Stromal cell of bone marrow (primary cell): ENCODE measurements around the gene RTL10.

Experiments
- DNase-seq: peaks from one replicate; pipeline ENCODE4 v3.0.0-alpha.2; 2012; ENCODE audit warnings: low read depth

The RTL10 gene

GRCh38 chr22:19863571-19863970 is 8.9 kb upstream of the RTL10 start:
- no peak for DNase-seq

DNA sequence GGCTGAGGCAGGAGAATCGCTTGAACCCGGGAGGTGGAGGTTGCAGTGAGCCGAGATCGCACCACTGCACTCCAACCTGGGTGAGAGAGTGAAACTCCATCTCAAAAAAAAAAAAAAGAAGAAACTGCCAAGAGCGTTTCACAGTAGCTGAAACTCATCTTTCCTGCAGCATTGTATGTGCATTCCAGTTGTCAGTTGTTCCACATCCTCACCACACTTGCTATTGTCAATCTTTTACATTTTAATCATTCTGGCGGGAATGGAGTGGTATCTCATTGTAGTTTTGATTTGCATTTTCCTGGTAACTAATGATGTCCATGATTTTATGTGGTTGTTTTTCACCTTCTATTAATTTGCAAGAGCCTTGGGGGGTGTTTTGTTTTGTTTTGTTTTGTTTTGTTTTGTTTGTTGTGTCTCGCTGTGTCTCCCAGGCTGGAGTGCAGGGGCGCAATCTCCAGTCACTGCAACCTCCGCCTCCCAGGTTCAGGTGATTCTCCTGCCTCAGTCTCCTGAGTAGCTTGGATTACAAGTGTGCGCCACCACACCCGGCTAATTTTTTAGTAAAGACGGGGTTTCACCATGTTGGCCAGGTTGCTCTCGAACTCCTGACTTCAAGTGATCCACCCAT is 8.1 kb upstream of the RTL10 start:
- DNase-seq: no peak

DNA sequence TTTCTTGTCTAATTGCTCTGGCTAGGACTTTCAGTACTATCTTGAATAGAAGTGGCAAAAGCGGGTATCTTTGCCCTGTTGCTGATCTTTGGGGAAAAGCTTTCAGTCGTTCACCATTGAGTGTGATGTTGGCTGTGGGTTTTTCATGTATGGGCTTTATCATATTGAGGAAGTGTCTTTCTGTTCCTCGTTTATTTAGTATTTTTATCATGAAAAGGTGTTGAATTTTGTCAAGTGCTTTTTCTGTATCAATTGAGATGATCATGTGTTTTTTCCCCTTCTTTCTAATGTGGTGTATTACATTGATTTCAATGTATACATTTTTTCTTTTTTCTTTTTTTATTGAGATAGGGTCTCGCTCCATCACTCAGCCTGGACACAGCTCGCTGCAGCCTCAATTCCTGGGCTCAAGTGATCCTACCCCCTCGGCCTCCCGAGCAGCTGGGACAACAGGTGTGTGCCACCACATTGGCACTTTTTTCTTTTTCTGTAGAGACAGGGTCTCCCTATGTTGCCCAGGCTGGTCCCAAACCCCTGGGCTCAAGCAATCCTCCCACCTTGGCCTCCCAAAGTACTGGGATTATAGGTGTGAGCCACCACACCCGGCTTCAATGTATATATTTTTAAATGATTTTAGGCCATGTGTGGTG is 5.3 kb upstream of the RTL10 start:
- no peak for DNase-seq

- DNase-seq: no peak
These were observed 2.7 kb upstream of the RTL10 start for GRCh38 chr22:19857382-19857781.

DNA sequence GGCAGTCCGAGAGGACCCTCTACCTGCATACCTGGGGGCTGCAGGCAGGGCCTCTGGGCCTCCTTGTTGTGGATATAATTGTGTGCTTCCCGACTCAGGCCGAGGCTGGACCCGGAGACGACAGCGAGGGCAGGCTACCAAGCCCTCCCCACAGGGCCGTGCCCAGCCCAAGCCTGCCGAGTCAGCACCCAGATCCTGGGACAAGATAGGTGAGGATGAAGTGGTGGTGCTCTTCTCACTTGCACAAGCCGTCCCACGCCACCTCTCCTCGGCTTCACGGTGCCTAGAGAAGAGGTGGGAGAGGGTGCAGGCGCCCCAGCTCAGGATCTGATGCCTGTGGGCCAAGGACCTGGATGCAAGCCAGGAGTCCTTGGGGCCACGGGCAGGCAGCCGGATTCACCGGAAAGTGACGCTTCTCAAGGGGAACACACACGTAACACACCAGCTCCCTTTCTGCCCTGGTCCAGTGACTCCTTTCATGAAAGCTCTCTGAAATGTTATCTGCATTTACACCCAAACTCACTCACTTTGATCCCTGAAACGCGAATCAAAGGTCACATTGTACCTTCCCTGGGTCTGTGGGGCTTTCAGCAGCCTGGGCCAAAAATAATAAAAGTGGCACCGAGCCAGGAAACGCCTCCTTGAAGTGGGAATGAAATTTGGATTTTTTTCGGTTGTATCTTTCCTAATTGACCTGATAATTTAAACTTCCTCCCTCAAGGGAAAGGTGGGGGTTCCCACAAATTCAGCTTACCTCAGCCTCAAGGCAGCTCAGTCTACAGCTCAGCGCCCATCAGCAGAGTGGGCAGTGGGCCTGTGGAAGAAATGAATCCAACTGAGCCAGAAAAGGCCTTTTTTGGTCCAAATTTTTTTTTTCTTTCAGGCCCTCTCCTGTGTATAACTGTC is 1.1 kb upstream of the RTL10 start:
- no peak for DNase-seq

- DNase-seq: no peak
These were observed 546 bp downstream of the RTL10 start for GRCh38 chr22:19853879-19854777.

GRCh38 chr22:19853058-19853878 is 1.4 kb downstream of the RTL10 start:
- DNase-seq: no peak

DNA sequence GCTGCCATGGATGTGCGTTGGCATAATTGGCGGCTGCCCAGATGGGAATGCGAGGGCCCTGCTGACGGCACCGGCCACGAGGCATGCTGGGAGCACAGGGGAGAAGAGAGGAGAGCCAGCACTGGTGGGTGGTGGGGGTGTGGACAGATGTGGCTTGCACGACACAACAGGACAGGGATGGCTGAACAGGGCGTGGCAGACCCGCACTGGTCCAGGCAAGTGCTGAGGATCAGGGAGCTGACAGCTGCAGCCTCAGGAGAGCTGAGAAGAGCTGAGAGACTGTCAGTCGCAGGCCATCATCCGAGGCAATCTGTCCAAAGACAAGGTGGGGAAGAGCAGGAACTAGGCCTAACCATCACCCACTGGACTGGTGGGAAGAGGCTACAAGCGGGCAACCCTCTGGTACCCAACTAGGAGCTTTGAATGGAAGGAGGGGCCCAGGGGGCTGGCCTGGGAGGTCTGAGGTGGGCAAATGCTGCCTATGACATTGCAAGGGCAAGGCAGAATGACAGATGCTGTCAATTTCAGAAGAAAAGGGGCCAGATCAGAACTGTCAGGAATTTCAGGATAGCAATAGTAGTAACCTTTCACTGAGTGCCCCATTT is 2.4 kb downstream of the RTL10 start:
- DNase-seq: no peak

GRCh38 chr22:19851291-19852176 is 3.1 kb downstream of the RTL10 start:
- DNase-seq: no peak

GRCh38 chr22:19850763-19851109 is 3.9 kb downstream of the RTL10 start:
- no peak for DNase-seq

DNA sequence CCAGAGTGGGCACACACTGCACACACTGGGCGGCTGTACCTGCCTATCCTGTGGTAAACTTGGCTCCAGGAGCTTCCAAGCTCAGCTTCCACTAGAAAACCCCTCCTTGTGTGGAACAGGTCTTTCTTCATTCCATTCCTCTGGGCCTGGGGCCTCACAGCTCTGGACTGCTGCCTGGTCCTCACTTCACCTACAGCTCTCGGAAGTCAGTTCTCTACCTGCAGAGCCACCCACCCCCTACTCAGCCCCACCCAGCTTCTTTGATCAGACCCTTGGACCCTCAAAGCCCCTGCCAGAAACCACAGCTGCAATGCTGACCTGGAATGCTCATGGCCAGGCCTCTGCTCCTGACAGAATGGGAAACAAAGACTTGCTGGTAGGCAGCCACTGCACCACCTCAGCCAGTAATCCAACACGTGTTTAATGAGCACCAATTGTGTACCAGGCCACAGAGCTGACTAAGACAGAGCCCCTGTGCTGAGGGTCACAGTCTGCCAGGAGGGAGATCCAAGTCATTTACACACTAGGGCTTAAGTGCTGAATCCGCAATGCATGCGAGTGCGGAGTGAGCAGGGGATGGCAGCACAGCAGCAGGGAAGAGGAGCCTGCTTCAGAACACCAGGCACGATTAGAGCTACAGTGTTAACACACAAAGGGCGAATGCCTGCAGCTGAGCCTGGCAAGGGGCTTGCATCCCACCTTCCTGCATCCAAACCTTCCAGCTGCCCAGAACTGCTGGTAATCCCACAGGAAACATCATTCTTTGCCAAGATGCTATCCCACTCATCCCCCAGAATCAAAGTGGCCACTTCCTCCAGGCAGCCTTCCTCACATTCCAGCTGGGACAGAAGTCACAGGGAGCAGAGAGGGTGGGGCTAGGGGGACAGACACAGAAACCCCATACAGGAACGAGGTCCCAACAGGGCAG is 4.6 kb downstream of the RTL10 start:
- DNase-seq: no peak

- no peak for DNase-seq
These were observed 6.1 kb downstream of the RTL10 start for GRCh38 chr22:19848298-19849224.

GRCh38 chr22:19847345-19847632 is 7.4 kb downstream of the RTL10 start:
- DNase-seq: no peak

- DNase-seq: no peak
These were observed 7.9 kb downstream of the RTL10 start for GRCh38 chr22:19846620-19847344.

DNA sequence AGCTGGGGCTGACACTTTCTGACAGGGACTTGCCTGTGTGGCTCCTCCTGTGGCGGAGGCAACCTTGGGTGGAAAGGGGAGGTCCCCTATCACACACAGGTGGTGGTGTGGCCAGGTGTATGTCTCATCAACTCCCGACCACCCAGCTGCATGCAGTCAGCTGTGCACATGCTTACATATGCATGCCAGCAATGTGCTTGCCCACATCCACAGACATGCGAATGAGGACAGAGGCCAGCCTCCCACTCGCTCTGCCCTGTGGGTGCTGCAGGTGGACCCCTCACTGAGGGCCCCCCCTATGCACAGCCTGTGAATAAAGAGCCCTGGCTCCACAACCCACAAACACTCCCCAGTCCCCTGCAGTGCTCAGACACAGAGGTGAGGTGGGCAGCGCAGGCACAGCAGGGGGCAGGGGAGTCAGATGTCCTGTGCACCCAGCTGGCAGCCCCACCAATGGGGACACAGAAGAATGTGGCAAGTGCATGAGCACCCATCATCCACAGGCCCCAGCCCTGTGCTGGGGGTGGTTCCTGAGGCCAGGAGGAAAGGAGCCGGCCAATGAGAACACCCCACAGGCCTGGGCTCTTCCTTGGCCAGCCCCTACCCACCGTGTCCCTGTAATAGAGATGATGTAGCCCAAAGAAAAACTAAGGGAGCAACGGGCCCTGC is 9.5 kb downstream of the RTL10 start:
- DNase-seq: no peak

GRCh38 chr22:19844377-19845053 is 10.2 kb downstream of the RTL10 start:
- DNase-seq: peak; percentile 26
